Central memory CD4-positive, alpha-beta T cell (primary cell): ENCODE results near the gene MAMDC2.
A peak's percentile ranks its signal among the peaks of the same experiment; 100 is the strongest.

Experiments
- DNase-seq: peaks from one replicate; pipeline ENCODE4 v3.0.0; 2022

The MAMDC2 gene

GRCh38 chr9:70110194-70111041 is 66.8 kb downstream of the MAMDC2 start:
- DNase-seq, result no peak

- DNase-seq, result peak; percentile 9
Measured at GRCh38 chr9:70111042-70111602, 67.5 kb downstream of the MAMDC2 start.

GRCh38 chr9:70111641-70112236 is 68.1 kb downstream of the MAMDC2 start:
- no peak for DNase-seq

- DNase-seq, result no peak
Measured at GRCh38 chr9:70112981-70113380, 69.3 kb downstream of the MAMDC2 start.

GRCh38 chr9:70113403-70114022 is 69.9 kb downstream of the MAMDC2 start:
- DNase-seq, result no peak

GRCh38 chr9:70114898-70115297 is 71.2 kb downstream of the MAMDC2 start:
- no peak for DNase-seq

- DNase-seq, result no peak
Measured at GRCh38 chr9:70117835-70118319, 74.2 kb downstream of the MAMDC2 start.

- DNase-seq, result no peak
Measured at GRCh38 chr9:70119786-70120185, 76.1 kb downstream of the MAMDC2 start.

GRCh38 chr9:70120834-70121510 is 77.3 kb downstream of the MAMDC2 start:
- DNase-seq, result no peak

GRCh38 chr9:70121818-70122436 is 78.3 kb downstream of the MAMDC2 start:
- DNase-seq, result no peak

GRCh38 chr9:70123695-70124094 is 80.0 kb downstream of the MAMDC2 start:
- DNase-seq, result no peak

- DNase-seq, result no peak
Measured at GRCh38 chr9:70125621-70126263, 82.1 kb downstream of the MAMDC2 start.

GRCh38 chr9:70127036-70127435 is 83.4 kb downstream of the MAMDC2 start:
- DNase-seq, result no peak

- DNase-seq, result no peak
Measured at GRCh38 chr9:70127540-70128416, 84.1 kb downstream of the MAMDC2 start.

GRCh38 chr9:70130266-70130665 is 86.6 kb downstream of the MAMDC2 start:
- no peak for DNase-seq

- DNase-seq, result no peak
Measured at GRCh38 chr9:70131296-70131695, 87.6 kb downstream of the MAMDC2 start.

GRCh38 chr9:70133253-70134208 is 89.9 kb downstream of the MAMDC2 start:
- DNase-seq, result no peak

- no peak for DNase-seq
Measured at GRCh38 chr9:70134360-70134759, 90.7 kb downstream of the MAMDC2 start.

- no peak for DNase-seq
Measured at GRCh38 chr9:70135176-70135575, 91.5 kb downstream of the MAMDC2 start.

- DNase-seq, result no peak
Measured at GRCh38 chr9:70136632-70137031, 93.0 kb downstream of the MAMDC2 start.
